ENCODE measurements around the gene ARMC12. TPM values are rescaled to one million over a fixed set of nuclear protein-coding genes. Genes with fewer than 3 reads are reported as not detected.

The ARMC12 gene
- total and polyA plus RNA-seq, 2 of the 13 experiments (the other 11 are each of a cell fraction or from before 2014, with no cell fraction given), result 1.3 TPM; not detected in 1

DNA sequence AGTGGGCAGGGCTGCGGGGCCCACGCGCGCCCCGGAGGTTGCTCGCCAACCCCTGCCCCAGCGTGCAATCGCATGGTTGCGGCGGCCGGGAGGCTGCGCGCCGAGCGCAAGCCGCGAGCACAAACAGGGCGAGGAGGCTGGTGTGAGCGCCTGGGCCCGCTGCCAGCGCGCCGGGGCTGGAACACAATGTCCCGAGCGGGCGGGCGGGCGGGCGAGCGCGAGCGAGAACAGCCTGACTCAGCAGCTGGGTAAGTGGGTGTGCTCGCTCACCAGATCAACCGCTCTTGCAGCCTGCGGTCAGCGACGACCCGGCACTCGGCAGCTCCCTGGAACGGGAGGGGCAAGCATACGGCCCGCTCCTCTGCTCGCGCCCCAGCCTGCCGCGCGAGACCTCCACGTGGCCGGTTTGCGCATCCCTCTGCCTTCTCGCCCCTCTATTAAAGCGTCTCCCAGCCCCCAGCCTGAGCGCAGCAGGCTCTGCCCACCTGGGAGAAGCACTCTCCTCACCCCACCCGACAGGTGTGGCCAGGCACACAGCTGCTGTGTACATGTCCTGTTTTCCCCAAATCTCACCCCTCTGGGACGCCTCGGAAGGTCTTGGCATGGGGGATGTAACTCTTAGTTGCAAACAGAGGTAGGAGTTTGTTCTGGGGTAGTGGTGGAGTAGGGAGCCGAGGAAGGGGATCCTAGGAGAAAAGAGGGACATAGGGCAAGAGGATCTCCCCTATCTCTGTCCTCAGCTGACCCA, 8.7 kb upstream of the ARMC12 start (continued):
- TF ChIP-seq, protein P1, sequence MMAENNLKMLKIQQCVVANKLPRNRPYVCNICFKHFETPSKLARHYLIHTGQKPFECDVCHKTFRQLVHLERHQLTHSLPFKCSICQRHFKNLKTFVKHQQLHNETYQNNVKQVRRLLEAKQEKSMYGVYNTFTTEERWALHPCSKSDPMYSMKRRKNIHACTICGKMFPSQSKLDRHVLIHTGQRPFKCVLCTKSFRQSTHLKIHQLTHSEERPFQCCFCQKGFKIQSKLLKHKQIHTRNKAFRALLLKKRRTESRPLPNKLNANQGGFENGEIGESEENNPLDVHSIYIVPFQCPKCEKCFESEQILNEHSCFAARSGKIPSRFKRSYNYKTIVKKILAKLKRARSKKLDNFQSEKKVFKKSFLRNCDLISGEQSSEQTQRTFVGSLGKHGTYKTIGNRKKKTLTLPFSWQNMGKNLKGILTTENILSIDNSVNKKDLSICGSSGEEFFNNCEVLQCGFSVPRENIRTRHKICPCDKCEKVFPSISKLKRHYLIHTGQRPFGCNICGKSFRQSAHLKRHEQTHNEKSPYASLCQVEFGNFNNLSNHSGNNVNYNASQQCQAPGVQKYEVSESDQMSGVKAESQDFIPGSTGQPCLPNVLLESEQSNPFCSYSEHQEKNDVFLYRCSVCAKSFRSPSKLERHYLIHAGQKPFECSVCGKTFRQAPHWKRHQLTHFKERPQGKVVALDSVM (CRISPR knock-in tag; IDR thresholded peaks at IDR 0.05), result peak; percentile 59; the same call in 1 of the 2 replicates
- TF ChIP-seq JUND (CRISPR knock-in tag; IDR thresholded peaks at IDR 0.05) (no peak), RARG (CRISPR knock-in tag; IDR thresholded peaks at IDR 0.05; ENCODE audit: low read depth) (no peak), ATRX (CRISPR knock-in tag; IDR thresholded peaks at IDR 0.05; ENCODE audit: borderline replicate concordance) (no peak), YY1 (IDR thresholded peaks at IDR 0.05; ENCODE audit: insufficient read depth, insufficient replicate concordance, low read depth, low read length) (no peak), ZNF614 (CRISPR knock-in tag; IDR thresholded peaks at IDR 0.05; ENCODE audit: borderline replicate concordance) (no peak), JUNB (CRISPR knock-in tag; IDR thresholded peaks at IDR 0.05; ENCODE audit: borderline replicate concordance) (0 out of 2 replicates have a peak, but pooled peaks have one; percentile 25), XRCC5 (optimal IDR thresholded peaks at IDR 0.05; ENCODE audit: low read length) (peak; percentile 13), RXRB (CRISPR knock-in tag; IDR thresholded peaks at IDR 0.05; ENCODE audit: borderline replicate concordance) (peak; percentile 8; the same call in 1 of the 2 replicates), MTA1 (CRISPR knock-in tag; IDR thresholded peaks at IDR 0.05; ENCODE audit: borderline replicate concordance) (no peak; the same call in 1 of the 2 replicates)
- TF ChIP-seq, protein P2, sequence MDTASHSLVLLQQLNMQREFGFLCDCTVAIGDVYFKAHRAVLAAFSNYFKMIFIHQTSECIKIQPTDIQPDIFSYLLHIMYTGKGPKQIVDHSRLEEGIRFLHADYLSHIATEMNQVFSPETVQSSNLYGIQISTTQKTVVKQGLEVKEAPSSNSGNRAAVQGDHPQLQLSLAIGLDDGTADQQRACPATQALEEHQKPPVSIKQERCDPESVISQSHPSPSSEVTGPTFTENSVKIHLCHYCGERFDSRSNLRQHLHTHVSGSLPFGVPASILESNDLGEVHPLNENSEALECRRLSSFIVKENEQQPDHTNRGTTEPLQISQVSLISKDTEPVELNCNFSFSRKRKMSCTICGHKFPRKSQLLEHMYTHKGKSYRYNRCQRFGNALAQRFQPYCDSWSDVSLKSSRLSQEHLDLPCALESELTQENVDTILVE (CRISPR knock-in tag; IDR thresholded peaks at IDR 0.05), result peak; percentile 48; the same call in 1 of the 2 replicates
- TF ChIP-seq, protein P3, sequence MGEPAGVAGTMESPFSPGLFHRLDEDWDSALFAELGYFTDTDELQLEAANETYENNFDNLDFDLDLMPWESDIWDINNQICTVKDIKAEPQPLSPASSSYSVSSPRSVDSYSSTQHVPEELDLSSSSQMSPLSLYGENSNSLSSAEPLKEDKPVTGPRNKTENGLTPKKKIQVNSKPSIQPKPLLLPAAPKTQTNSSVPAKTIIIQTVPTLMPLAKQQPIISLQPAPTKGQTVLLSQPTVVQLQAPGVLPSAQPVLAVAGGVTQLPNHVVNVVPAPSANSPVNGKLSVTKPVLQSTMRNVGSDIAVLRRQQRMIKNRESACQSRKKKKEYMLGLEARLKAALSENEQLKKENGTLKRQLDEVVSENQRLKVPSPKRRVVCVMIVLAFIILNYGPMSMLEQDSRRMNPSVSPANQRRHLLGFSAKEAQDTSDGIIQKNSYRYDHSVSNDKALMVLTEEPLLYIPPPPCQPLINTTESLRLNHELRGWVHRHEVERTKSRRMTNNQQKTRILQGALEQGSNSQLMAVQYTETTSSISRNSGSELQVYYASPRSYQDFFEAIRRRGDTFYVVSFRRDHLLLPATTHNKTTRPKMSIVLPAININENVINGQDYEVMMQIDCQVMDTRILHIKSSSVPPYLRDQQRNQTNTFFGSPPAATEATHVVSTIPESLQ (CRISPR knock-in tag; conservative IDR thresholded peaks at IDR 0.05), result no peak
- TF ChIP-seq, protein P4, sequence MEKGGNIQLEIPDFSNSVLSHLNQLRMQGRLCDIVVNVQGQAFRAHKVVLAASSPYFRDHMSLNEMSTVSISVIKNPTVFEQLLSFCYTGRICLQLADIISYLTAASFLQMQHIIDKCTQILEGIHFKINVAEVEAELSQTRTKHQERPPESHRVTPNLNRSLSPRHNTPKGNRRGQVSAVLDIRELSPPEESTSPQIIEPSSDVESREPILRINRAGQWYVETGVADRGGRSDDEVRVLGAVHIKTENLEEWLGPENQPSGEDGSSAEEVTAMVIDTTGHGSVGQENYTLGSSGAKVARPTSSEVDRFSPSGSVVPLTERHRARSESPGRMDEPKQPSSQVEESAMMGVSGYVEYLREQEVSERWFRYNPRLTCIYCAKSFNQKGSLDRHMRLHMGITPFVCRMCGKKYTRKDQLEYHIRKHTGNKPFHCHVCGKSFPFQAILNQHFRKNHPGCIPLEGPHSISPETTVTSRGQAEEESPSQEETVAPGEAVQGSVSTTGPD (CRISPR knock-in tag; IDR thresholded peaks at IDR 0.05), result no peak

All from HepG2 (cell line).